Type B pancreatic cell (in vitro differentiated cells): Measurements from ENCODE around the gene EBF3. TPM values are rescaled to one million over a fixed set of nuclear protein-coding genes. Genes with fewer than 3 reads are reported as not detected.

ENCODE experiments used
- DNase-seq: peaks from one replicate; pipeline ENCODE4 v3.0.0; 2021; ENCODE audit warnings: mixed read lengths; ENCODE audit not compliant: unreplicated experiment; ENCODE audit errors: extremely low spot score
- H3K27ac Mint-ChIP-seq: 2 replicates; pipeline ENCODE4 v1.8.0; 2021; ENCODE audit warnings: mild to moderate bottlenecking, mixed read lengths
- H3K27me3 Mint-ChIP-seq: 2 replicates; pipeline ENCODE4 v1.8.0; 2021; ENCODE audit warnings: mixed read lengths
- H3K36me3 Mint-ChIP-seq: 2 replicates; pipeline ENCODE4 v1.8.0; 2021; ENCODE audit warnings: mixed read lengths
- H3K4me1 Mint-ChIP-seq: one replicate; pipeline ENCODE4 v1.8.0; 2021; ENCODE audit warnings: mixed read lengths; ENCODE audit not compliant: unreplicated experiment
- H3K4me3 Mint-ChIP-seq: 2 replicates; pipeline ENCODE4 v1.8.0; 2021; ENCODE audit warnings: mild to moderate bottlenecking, mixed read lengths
- H3K9me3 Mint-ChIP-seq: 2 replicates; pipeline ENCODE4 v1.8.0; 2021; ENCODE audit warnings: mixed read lengths
- CTCF ChIP-seq: fragments of 200-600 bp; sonication (generic); conservative IDR thresholded peaks from 2 replicates; pipeline ENCODE4 v1.5.0; 2021; ENCODE audit warnings: antibody characterized with exemption, mild to moderate bottlenecking
- total RNA-seq: library from RNA; stranded (reverse); gene quantifications from 2 replicates; pipeline ENCODE4 v1.2.1, GENCODE V29; 2021; ENCODE audit warnings: low replicate concordance

Gene EBF3
- total RNA-seq, 1 donor from 2014 or later = 26.1 TPM

GRCh38 chr10:129880191-129880870 is 83.7 kb downstream of the EBF3 start:
- Mint-ChIP-seq H3K27me3 (peaks cover 56% of the 10 kb centered on the region), H3K9me3 (no peaks in the 10 kb centered on the region), H3K27ac (no peak overlapping the region), H3K4me3 (no peak overlapping the region), H3K4me1 (peaks cover 23% of the 10 kb centered on the region), H3K36me3 (no peaks in the 10 kb centered on the region)
- no peak for DNase-seq
- TF ChIP-seq CTCF = no peak

GRCh38 chr10:129879655-129880054 is 84.4 kb downstream of the EBF3 start:
- no peak for DNase-seq
- Mint-ChIP-seq H3K9me3 (no peaks in the 10 kb centered on the region), H3K36me3 (no peaks in the 10 kb centered on the region), H3K4me3 (no peak overlapping the region), H3K27ac (no peak overlapping the region), H3K27me3 (peaks cover 49% of the 10 kb centered on the region), H3K4me1 (peaks cover 16% of the 10 kb centered on the region)
- TF ChIP-seq CTCF = no peak

GRCh38 chr10:129878835-129879234 is 85.2 kb downstream of the EBF3 start:
- no peak overlapping the region for H3K27ac Mint-ChIP-seq
- H3K36me3 Mint-ChIP-seq = no peaks in the 10 kb centered on the region
- peaks cover 45% of the 10 kb centered on the region for H3K27me3 Mint-ChIP-seq
- no peak for DNase-seq
- no peak for TF ChIP-seq CTCF
- no peaks in the 10 kb centered on the region for H3K9me3 Mint-ChIP-seq
- H3K4me3 Mint-ChIP-seq = no peak overlapping the region
- H3K4me1 Mint-ChIP-seq = peaks cover 9% of the 10 kb centered on the region

GRCh38 chr10:129877773-129878371 is 86.2 kb downstream of the EBF3 start:
- no peak for DNase-seq
- TF ChIP-seq CTCF = peak; percentile 71
- H3K27me3 Mint-ChIP-seq = peaks cover 41% of the 10 kb centered on the region
- H3K4me3 Mint-ChIP-seq = no peak overlapping the region
- no peaks in the 10 kb centered on the region for H3K9me3 Mint-ChIP-seq
- H3K27ac Mint-ChIP-seq = no peak overlapping the region
- no peaks in the 10 kb centered on the region for H3K36me3 Mint-ChIP-seq
- peaks cover 3% of the 10 kb centered on the region for H3K4me1 Mint-ChIP-seq

GRCh38 chr10:129876838-129877237 is 87.2 kb downstream of the EBF3 start:
- Mint-ChIP-seq H3K27ac (no peak overlapping the region), H3K4me1 (peaks cover under 1% of the 10 kb centered on the region), H3K36me3 (no peaks in the 10 kb centered on the region), H3K4me3 (no peak overlapping the region), H3K9me3 (no peaks in the 10 kb centered on the region), H3K27me3 (peaks cover 32% of the 10 kb centered on the region)
- DNase-seq = no peak
- TF ChIP-seq CTCF = no peak
